ENCODE measurements around the gene VSTM4. TPM values are rescaled to one million over a fixed set of nuclear protein-coding genes. Genes with fewer than 3 reads are reported as not detected.

VSTM4 gene
- polyA plus RNA-seq, 1 donor (not counting 4 experiments of a cell fraction or from before 2014, with no cell fraction given) = not detected

DNA sequence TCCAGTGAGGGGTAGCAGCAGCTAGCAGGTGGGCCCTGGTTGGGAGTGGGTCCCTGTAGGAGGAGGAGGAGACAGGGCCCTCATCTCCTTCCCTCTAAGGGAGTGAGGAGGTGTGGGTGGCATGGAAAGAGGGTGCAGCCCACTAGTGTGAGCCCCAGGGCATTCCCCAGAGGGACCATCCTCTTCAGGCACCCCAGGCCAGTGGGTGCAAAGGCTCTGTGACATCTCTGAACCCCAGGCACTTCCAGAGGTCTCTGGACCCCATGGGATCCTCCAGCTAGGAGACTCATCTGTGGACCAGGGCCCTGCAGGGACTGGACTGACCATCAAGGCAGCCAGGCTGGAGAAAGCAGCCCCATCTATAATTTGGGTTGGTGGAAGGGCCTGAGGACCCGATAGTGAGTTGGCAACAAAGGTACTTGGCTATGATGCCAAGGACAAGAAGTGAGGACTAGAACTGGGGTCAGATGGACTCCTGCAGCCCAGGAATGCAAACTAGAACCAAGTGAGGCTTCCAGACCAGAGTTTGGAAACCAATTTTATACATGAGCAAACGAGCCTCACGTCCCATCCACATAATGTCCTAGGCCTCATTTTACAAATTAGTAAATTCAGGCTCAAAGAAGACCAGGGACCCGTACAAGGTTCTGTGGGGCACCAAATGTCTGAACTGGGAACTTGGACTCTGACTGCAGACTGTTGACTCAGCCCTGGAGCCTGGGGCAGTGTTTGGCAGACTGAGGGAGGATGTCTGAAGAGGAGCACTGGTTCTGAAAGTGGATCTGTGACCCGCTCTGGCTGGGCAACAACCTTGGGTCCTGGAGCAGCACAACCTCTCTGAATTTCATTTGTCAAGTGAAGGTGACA, 1.4 kb upstream of the VSTM4 start:
- H2AFZ ChIP-seq (ENCODE audit: control insufficient read depth, low read length) = no peak overlapping the region
- no peaks in the 10 kb centered on the region for H3K9me1 ChIP-seq (ENCODE audit: control insufficient read depth, extremely low read depth, insufficient read depth, low read length)
- TF ChIP-seq CTCF (optimal IDR thresholded peaks at IDR 0.05 in 1 of 3, IDR thresholded peaks at IDR 0.05 in 1 of 3, conservative IDR thresholded peaks at IDR 0.05 in 1 of 3; ENCODE audit: extremely low read depth in 1 of 3, insufficient read depth in 2 of 3, low read length in 3 of 3) (no peak), EZH2 (IDR thresholded peaks at IDR 0.05; ENCODE audit: low read length) (no peak)
- H4K20me1 ChIP-seq (ENCODE audit: control insufficient read depth, extremely low read depth, insufficient read depth, low read length) = no peaks in the 10 kb centered on the region
- DNase-seq (ENCODE audit: low read depth, low spot score) = no peak
- no peak overlapping the region for H3K4me3 ChIP-seq (ENCODE audit: control insufficient read depth in 2 of 3, extremely low read depth in 1 of 3, insufficient read depth in 2 of 3, low read depth in 1 of 3, low read length in 3 of 3)
- H3K79me2 ChIP-seq (ENCODE audit: control insufficient read depth, insufficient read depth, low read length) = no peaks in the 10 kb centered on the region
- H3K27me3 ChIP-seq (ENCODE audit: control insufficient read depth, extremely low read depth, insufficient read depth, low read length) = peaks cover 39% of the 10 kb centered on the region
- H3K36me3 ChIP-seq (ENCODE audit: control insufficient read depth in 2 of 2, extremely low read depth in 1 of 2, insufficient read depth in 2 of 2, low read length in 2 of 2) = no peaks in the 10 kb centered on the region
- H3K4me1 ChIP-seq (ENCODE audit: control insufficient read depth, extremely low read depth, insufficient read depth, low read length) = no peaks in the 10 kb centered on the region
- H3K9me3 ChIP-seq (ENCODE audit: control insufficient read depth, low read depth, low read length) = no peaks in the 10 kb centered on the region
- dilution Hi-C loops (cut with MboI; ENCODE audit: extremely low pct_ligation_motif_present, low sequenced_read_pairs) = no loop called here
- no peak overlapping the region for H3K4me2 ChIP-seq (ENCODE audit: control insufficient read depth, extremely low read depth, insufficient read depth, low read depth, low read length)
- no peak overlapping the region for H3K27ac ChIP-seq (ENCODE audit: control insufficient read depth, insufficient read depth, low read length)
- FAIRE-seq = no peak
- H3K9ac ChIP-seq (ENCODE audit: control insufficient read depth, extremely low read depth, insufficient read depth, low read length) = no peak overlapping the region

- Histone ChIP-seq H3K9ac (ENCODE audit: control insufficient read depth, extremely low read depth, insufficient read depth, low read length) (no peak overlapping the region), H3K27me3 (ENCODE audit: control insufficient read depth, extremely low read depth, insufficient read depth, low read length) (peaks cover 39% of the 10 kb centered on the region)
Measured at GRCh38 chr10:49115796-49116508, 630 bp upstream of the VSTM4 start.

More at GRCh38 chr10:49115796-49116508, 630 bp upstream of the VSTM4 start:
- TF ChIP-seq CTCF (optimal IDR thresholded peaks at IDR 0.05 in 1 of 3, IDR thresholded peaks at IDR 0.05 in 1 of 3, conservative IDR thresholded peaks at IDR 0.05 in 1 of 3; ENCODE audit: extremely low read depth in 1 of 3, insufficient read depth in 2 of 3, low read length in 3 of 3) (no peak), EZH2 (IDR thresholded peaks at IDR 0.05; ENCODE audit: low read length) (no peak)
- H3K4me3 ChIP-seq (ENCODE audit: control insufficient read depth in 2 of 3, extremely low read depth in 1 of 3, insufficient read depth in 2 of 3, low read depth in 1 of 3, low read length in 3 of 3) = no peak overlapping the region
- H4K20me1 ChIP-seq (ENCODE audit: control insufficient read depth, extremely low read depth, insufficient read depth, low read length) = no peaks in the 10 kb centered on the region
- H3K36me3 ChIP-seq (ENCODE audit: control insufficient read depth in 2 of 2, extremely low read depth in 1 of 2, insufficient read depth in 2 of 2, low read length in 2 of 2) = no peaks in the 10 kb centered on the region
- no peaks in the 10 kb centered on the region for H3K9me3 ChIP-seq (ENCODE audit: control insufficient read depth, low read depth, low read length)
- no peak overlapping the region for H2AFZ ChIP-seq (ENCODE audit: control insufficient read depth, low read length)
- no peaks in the 10 kb centered on the region for H3K4me1 ChIP-seq (ENCODE audit: control insufficient read depth, extremely low read depth, insufficient read depth, low read length)
- no peak overlapping the region for H3K27ac ChIP-seq (ENCODE audit: control insufficient read depth, insufficient read depth, low read length)
- FAIRE-seq = no peak
- no peaks in the 10 kb centered on the region for H3K79me2 ChIP-seq (ENCODE audit: control insufficient read depth, insufficient read depth, low read length)
- dilution Hi-C loops (cut with MboI; ENCODE audit: extremely low pct_ligation_motif_present, low sequenced_read_pairs) = no loop called here
- H3K4me2 ChIP-seq (ENCODE audit: control insufficient read depth, extremely low read depth, insufficient read depth, low read depth, low read length) = no peak overlapping the region
- DNase-seq (ENCODE audit: low read depth, low spot score) = no peak
- H3K9me1 ChIP-seq (ENCODE audit: control insufficient read depth, extremely low read depth, insufficient read depth, low read length) = no peaks in the 10 kb centered on the region
